Transverse colon (tissue), 3 donors: Measurements from ENCODE around the gene TNNI2.

Experiments
- POLR2A ChIP-seq: fragments of 450-650 bp; IDR thresholded peaks from one replicate; pipeline ENCODE4 v1.6.1; 2016; ENCODE audit warnings: antibody characterized with exemption, mild to moderate bottlenecking, moderate library complexity
- TF ChIP-seq, protein P1 (sequence below), 5 experiments: fragments of 200-600 bp in 3 of 5; fragments of 450-650 bp in 2 of 5; sonication (generic) in 3 of 5; IDR thresholded peaks; 1 replicate in 2 of 5; 2 replicates in 3 of 5; pipeline ENCODE4 v1.5.1; 2016 to 2017; ENCODE audit warnings: antibody characterized with exemption in 5 of 5, inconsistent platforms in 3 of 5, mild to moderate bottlenecking in 2 of 5, moderate library complexity in 1 of 5

DNA sequence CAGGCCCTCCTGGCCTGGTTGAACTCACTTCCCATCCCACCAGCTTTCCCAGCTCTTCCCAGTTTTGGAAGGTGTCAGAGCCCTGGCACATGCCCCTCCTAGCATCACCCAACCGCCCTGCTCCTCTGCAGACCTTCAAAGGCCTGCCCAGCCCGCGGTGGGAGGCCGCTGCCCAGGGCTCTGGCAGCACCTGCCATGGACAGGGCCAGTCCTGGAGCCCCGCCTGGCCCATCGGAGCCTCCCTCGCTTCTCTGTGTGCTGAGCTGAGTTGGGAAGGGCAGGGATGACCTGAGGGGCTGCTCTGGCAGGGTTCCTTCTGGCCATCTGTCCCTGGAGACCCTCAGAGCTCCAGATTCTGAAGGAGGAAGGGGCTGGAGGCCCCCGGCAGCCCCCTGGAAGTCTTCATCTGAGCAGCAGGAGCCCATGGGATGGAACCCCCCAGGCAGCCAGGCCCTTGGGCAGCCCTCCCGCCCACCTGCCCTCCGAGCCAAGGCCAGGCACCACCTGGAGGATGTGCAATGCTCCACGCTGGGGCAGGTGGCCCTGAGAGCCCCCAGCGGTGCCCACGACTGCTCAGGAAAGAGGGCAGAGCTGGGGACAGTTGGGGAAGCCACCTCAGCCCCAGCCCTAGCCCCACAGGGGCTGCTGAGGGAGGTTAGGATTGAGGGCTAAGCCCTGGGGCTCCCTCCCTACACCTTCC, 17.7 kb downstream of the TNNI2 start:
- TF ChIP-seq POLR2A: no peak
- TF ChIP-seq, protein P1, sequence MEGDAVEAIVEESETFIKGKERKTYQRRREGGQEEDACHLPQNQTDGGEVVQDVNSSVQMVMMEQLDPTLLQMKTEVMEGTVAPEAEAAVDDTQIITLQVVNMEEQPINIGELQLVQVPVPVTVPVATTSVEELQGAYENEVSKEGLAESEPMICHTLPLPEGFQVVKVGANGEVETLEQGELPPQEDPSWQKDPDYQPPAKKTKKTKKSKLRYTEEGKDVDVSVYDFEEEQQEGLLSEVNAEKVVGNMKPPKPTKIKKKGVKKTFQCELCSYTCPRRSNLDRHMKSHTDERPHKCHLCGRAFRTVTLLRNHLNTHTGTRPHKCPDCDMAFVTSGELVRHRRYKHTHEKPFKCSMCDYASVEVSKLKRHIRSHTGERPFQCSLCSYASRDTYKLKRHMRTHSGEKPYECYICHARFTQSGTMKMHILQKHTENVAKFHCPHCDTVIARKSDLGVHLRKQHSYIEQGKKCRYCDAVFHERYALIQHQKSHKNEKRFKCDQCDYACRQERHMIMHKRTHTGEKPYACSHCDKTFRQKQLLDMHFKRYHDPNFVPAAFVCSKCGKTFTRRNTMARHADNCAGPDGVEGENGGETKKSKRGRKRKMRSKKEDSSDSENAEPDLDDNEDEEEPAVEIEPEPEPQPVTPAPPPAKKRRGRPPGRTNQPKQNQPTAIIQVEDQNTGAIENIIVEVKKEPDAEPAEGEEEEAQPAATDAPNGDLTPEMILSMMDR (IDR thresholded peaks at IDR 0.05): no peak
